Glomerular endothelial cell (primary cell): ENCODE data around the gene ARCN1. TPM values are rescaled to one million over a fixed set of nuclear protein-coding genes. Genes with fewer than 3 reads are reported as not detected.

Experiments used
- total RNA-seq: library from RNA; depleted of rRNA; stranded (reverse); fragments of >200 nt; gene quantifications from 2 replicates; pipeline ENCODE4 v1.2.3, GENCODE V29; 2015

The ARCN1 gene
- total RNA-seq, 1 donor from 2014 or later: 158 TPM

Other genes starting within 250 kb of the ARCN1 start
- gene CD3D, start 229.7 kb upstream of the ARCN1 start, total RNA-seq: not detected in 2 replicates
- not detected in 2 replicates for gene CD3G, start 228.1 kb upstream of the ARCN1 start, total RNA-seq
- 37.0 and 40.3 TPM in 2 replicates for gene UBE4A, start 212.8 kb upstream of the ARCN1 start, total RNA-seq
- gene ATP5MG, start 170.8 kb upstream of the ARCN1 start, total RNA-seq: 53.5 and 61.7 TPM in 2 replicates
- gene KMT2A, start 135.9 kb upstream of the ARCN1 start, total RNA-seq: 49.5 and 79.9 TPM in 2 replicates
- 2.5 and 2.6 TPM in 2 replicates for gene TTC36, start 44.9 kb upstream of the ARCN1 start, total RNA-seq
- gene TMEM25, start 41.2 kb upstream of the ARCN1 start, total RNA-seq: 23.3 and 30.7 TPM in 2 replicates
- 23.0 and 30.6 TPM in 2 replicates for gene IFT46, start 6.5 kb upstream of the ARCN1 start, total RNA-seq
- 111 and 156 TPM in 2 replicates for gene PHLDB1, start 35.2 kb downstream of the ARCN1 start, total RNA-seq
- not detected in 2 replicates for gene TREH, start 107.2 kb downstream of the ARCN1 start, total RNA-seq
- 101 and 110 TPM in 2 replicates for gene DDX6, start 218.8 kb downstream of the ARCN1 start, total RNA-seq